ENCODE results near the gene RNF4. TPM values are rescaled to one million over a fixed set of nuclear protein-coding genes. Genes with fewer than 3 reads are reported as not detected.

Gene RNF4
- total and polyA plus RNA-seq, 10 donors: 22.0 to 82.5 (median 63.1) TPM

DNA sequence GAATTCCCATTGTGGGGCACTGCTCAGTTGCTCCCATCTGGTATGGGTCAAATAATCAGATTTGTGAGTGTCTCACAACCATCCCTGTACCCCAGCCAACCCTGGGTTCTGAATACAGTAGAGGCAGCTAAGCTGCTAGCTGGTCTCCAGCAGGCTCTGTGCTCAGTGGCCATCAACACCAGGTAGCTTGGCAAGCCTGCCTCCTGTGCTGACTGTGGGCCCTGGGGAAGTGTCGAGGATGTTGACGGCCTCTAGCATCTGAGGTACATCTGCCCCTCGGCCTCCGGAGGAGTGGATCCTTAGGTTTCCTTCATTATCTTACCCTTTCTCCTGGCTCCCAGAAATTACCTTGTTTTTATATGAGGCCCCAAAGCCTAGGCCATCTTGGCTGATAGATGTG lies 13.3 kb downstream of the RNF4 start:
- DNase-seq: no peak
- no peaks in the 10 kb centered on the region for H3K27me3 ChIP-seq (replicated peaks in 1 of 7)
- TF ChIP-seq POLR2A (IDR thresholded peaks at IDR 0.05) (no peak), POLR2AphosphoS5 (IDR thresholded peaks at IDR 0.05) (peak in 1 of 3 donors; percentile 8)
- 40 to 76% (median 72%) methylated on average over 2 to 4 of the region's 4 CpGs for WGBS, 5 donors
- H3K4me1 ChIP-seq: peaks cover 84 to 100% (median 99%) of the 10 kb centered on the region in 6 donors
- peak overlapping the region in 7 of 8 donors; percentile 22 to 89 (median 66) for H3K27ac ChIP-seq
- H3K36me3 ChIP-seq: peaks cover 0 to 11% (median 0%) of the 10 kb centered on the region in 6 donors
- no peaks in the 10 kb centered on the region for H3K9me3 ChIP-seq
- intact Hi-C loops (cut with DNase I; ENCODE audit: low total_unique reads): no loop called here
- H3K4me3 ChIP-seq: peak overlapping the region in 1 of 8 donors; percentile 31

DNA sequence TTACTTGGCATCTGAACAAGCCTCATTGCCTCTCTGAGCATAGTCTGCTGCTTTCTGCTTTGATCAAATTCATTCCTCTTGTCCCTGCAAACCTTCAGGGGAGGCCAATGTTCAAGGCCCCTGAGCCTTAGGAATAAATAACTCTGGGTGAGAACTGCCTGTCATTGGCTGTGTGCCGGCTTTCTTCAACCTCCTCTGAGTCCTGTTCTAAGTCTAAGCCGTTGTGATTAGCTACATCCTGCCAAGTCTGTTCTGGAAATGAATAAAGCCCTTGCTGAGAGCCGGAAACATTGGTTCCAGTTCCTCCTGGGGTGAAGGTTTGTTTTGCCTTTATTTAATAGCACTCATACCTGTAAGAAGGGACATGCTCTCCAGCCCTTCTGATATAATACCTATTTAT lies 13.8 kb downstream of the RNF4 start:
- no peak for DNase-seq
- peak overlapping the region in 1 of 8 donors; percentile 31 for H3K4me3 ChIP-seq

DNA sequence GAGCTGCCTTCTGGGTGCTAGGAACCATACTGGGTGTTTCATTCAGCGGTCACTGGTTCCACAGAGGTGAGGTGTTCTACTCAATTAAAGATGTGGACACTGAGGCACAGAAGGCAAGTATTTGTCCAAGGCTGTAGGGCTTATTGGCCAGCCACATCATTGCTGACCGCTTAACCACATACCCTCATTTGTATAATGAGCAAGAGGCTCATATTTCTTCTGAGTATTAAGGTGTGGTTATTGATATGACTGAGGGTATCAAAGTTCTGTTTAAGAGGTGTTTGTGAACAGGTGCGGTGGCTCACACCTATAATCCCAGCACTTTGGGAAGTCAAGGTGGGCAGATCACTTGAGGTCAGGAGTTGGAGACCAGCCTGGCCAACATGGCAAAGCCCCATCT lies 14.3 kb downstream of the RNF4 start:
- Histone ChIP-seq H3K27me3 (replicated peaks in 1 of 7) (no peaks in the 10 kb centered on the region), H3K9me3 (no peaks in the 10 kb centered on the region), H3K27ac (peak overlapping the region in 6 of 8 donors; percentile 36 to 89 (median 67)), H3K36me3 (peaks cover 0 to 8% (median 0%) of the 10 kb centered on the region in 6 donors), H3K4me1 (peaks cover 85 to 100% (median 99%) of the 10 kb centered on the region in 6 donors), H3K4me3 (peak overlapping the region in 1 of 8 donors; percentile 31)
- no peak for DNase-seq
- no peak for TF ChIP-seq POLR2A (IDR thresholded peaks at IDR 0.05)
- WGBS, 5 donors: 87 to 97% (median 94%) methylated on average over 3 of the region's 3 CpGs
- intact Hi-C loops (cut with DNase I; ENCODE audit: low total_unique reads): no loop called here

More for the DNA sequence above, 13.8 kb downstream of the RNF4 start:
- WGBS, 5 donors: 10 to 23% (median 17%) methylated on average over 3 of the region's 3 CpGs
- Histone ChIP-seq H3K9me3 (no peaks in the 10 kb centered on the region), H3K27ac (peak overlapping the region in 7 of 8 donors; percentile 22 to 89 (median 66)), H3K36me3 (peaks cover 0 to 8% (median 0%) of the 10 kb centered on the region in 6 donors), H3K27me3 (replicated peaks in 1 of 7) (no peaks in the 10 kb centered on the region), H3K4me1 (peaks cover 82 to 100% (median 99%) of the 10 kb centered on the region in 6 donors)
- TF ChIP-seq POLR2A (IDR thresholded peaks at IDR 0.05): no peak
- no peak for TF ChIP-seq POLR2AphosphoS5 (IDR thresholded peaks at IDR 0.05)
- TF ChIP-seq, protein P1, sequence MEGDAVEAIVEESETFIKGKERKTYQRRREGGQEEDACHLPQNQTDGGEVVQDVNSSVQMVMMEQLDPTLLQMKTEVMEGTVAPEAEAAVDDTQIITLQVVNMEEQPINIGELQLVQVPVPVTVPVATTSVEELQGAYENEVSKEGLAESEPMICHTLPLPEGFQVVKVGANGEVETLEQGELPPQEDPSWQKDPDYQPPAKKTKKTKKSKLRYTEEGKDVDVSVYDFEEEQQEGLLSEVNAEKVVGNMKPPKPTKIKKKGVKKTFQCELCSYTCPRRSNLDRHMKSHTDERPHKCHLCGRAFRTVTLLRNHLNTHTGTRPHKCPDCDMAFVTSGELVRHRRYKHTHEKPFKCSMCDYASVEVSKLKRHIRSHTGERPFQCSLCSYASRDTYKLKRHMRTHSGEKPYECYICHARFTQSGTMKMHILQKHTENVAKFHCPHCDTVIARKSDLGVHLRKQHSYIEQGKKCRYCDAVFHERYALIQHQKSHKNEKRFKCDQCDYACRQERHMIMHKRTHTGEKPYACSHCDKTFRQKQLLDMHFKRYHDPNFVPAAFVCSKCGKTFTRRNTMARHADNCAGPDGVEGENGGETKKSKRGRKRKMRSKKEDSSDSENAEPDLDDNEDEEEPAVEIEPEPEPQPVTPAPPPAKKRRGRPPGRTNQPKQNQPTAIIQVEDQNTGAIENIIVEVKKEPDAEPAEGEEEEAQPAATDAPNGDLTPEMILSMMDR (IDR thresholded peaks at IDR 0.05 in 8 of 11, conservative IDR thresholded peaks at IDR 0.05 in 3 of 11): no peak
- intact Hi-C loops (cut with DNase I; ENCODE audit: low total_unique reads): no loop called here

DNA sequence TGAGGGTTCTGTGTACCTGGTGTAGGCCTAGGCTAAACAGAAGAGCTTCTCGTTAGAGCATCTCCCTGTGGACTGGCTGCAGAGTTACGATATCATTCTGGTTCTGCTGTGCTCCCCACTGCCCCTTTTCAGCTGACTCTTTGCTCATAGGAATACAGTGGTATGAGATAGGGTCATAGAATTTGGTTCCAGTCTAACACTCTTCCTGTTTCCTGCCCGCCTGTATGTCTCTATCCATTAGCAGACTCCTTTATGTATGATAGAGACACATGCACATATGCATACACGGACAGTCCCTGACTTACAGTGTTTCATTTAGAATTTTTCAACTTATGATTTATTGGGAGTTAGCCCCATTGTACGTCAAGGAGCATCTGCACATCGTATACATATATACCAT lies 15.3 kb downstream of the RNF4 start:
- intact Hi-C loops (cut with DNase I; ENCODE audit: low total_unique reads): no loop called here
- H3K27ac ChIP-seq: peak overlapping the region in 7 of 8 donors; percentile 63 to 89 (median 79)

DNA sequence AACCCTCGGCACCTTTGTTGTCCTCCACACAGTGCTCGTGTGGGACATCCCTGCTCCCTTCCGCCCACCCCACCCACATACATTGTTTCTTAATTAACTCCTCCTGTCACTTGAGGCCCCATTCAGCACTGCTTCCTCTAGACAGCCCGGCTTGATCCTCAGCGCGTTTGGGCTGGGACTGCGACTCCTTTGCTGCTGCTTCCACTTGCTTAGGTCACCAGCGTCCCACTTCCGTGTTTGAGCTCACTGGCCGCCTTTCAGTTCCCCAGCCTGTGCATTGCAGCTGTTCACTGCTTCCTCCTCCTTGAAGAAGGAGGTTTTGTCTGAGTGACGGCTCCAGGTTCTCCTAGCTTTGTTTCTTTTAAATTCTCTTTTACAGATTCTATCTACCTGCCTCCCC lies 16.1 kb downstream of the RNF4 start:
- Histone ChIP-seq H3K27me3 (replicated peaks in 1 of 7) (no peaks in the 10 kb centered on the region), H3K4me1 (peaks cover 70 to 100% (median 100%) of the 10 kb centered on the region in 6 donors), H3K36me3 (peaks cover 0 to 13% (median 0%) of the 10 kb centered on the region in 6 donors), H3K9me3 (no peaks in the 10 kb centered on the region), H3K4me3 (peak overlapping the region in 5 of 8 donors; percentile 0 to 54 (median 7)), H3K27ac (peak overlapping the region; percentile 45 to 89 (median 77))
- intact Hi-C loops (cut with DNase I; ENCODE audit: low total_unique reads): no loop called here
- TF ChIP-seq, protein P1 (IDR thresholded peaks at IDR 0.05 in 8 of 11, conservative IDR thresholded peaks at IDR 0.05 in 3 of 11): no peak
- TF ChIP-seq POLR2A (IDR thresholded peaks at IDR 0.05) (no peak), POLR2AphosphoS5 (IDR thresholded peaks at IDR 0.05) (peak; percentile 68 to 90 (median 85))
- 0 to 5% (median 2%) methylated on average over 11 of the region's 11 CpGs for WGBS, 5 donors
- DNase-seq: peak; percentile 95

More for the DNA sequence above, 15.3 kb downstream of the RNF4 start:
- peaks cover 78 to 100% (median 100%) of the 10 kb centered on the region in 6 donors for H3K4me1 ChIP-seq
- H3K36me3 ChIP-seq: peaks cover 0 to 8% (median 0%) of the 10 kb centered on the region in 6 donors
- TF ChIP-seq POLR2AphosphoS5 (IDR thresholded peaks at IDR 0.05) (no peak), POLR2A (IDR thresholded peaks at IDR 0.05) (no peak)
- TF ChIP-seq, protein P1 (IDR thresholded peaks at IDR 0.05 in 8 of 11, conservative IDR thresholded peaks at IDR 0.05 in 3 of 11): no peak
- 55 to 62% (median 57%) methylated on average over 6 of the region's 6 CpGs for WGBS, 5 donors
- peak overlapping the region in 2 of 8 donors; percentile 0 to 54 for H3K4me3 ChIP-seq
- no peaks in the 10 kb centered on the region for H3K27me3 ChIP-seq (replicated peaks in 1 of 7)
- H3K9me3 ChIP-seq: no peaks in the 10 kb centered on the region
- DNase-seq: no peak

Measured in spleen (tissue), 11 donors.